ENCODE results near the gene RIMBP2. TPM values are rescaled to one million over a fixed set of nuclear protein-coding genes. Genes with fewer than 3 reads are reported as not detected.
"Not testable (repeated sequence)": the region's sequence is repeated elsewhere in the genome, so short reads cannot be mapped to it uniquely, and the experiment has no call there.

The RIMBP2 gene
- total and polyA plus RNA-seq, 7 experiments from 2014 or later: 0.05 TPM; not detected in 6

DNA sequence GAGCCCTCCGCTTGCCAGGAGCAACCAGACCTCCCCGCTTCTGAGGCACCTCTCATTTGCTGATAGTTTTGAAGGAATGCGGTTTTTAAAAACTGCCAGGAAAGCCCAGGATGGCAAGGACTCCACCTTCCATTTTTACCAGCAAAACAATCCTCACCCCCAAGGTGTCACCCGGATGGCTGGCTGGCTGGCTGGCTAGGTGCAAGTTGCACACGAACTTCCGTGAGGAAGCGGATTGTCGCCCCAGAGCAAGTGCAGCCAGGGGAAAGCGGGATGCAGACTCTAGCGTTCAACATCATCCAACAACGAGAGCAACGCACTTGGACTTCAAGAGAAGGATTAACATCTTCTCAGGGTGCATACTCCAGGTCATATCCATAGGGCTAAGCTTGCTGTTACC is 125.4 kb downstream of the RIMBP2 start:
- DNase-seq: no peak
- ATAC-seq: no peak
- H3K9me3 ChIP-seq (ENCODE audit: control insufficient read depth in 2 of 3, low read length in 3 of 3): no peaks in the 10 kb centered on the region
- H3K36me3 Mint-ChIP-seq: no peaks in the 10 kb centered on the region
- H3K27ac ChIP-seq (ENCODE audit: low read depth, low read length): no peak overlapping the region
- H3K27ac Mint-ChIP-seq: no peak overlapping the region
- H3K4me1 ChIP-seq (ENCODE audit: control insufficient read depth in 2 of 2, insufficient read depth in 2 of 2, low read length in 2 of 2): no peaks in the 10 kb centered on the region
- H3K4me3 Mint-ChIP-seq: no peak overlapping the region
- no peaks in the 10 kb centered on the region for H3K36me3 ChIP-seq (ENCODE audit: control insufficient read depth in 2 of 3, insufficient read depth in 3 of 3, low read length in 3 of 3)
- ChIA-PET POLR2A (no interaction called here), CTCF (no interaction called here)
- H3K27me3 Mint-ChIP-seq: peaks cover 0 to 32% (median 16%) of the 10 kb centered on the region in 5 donors
- intact Hi-C loops (cut with micrococcal nuclease): no loop called here
- H3K27me3 ChIP-seq (ENCODE audit: control insufficient read depth in 2 of 2, insufficient read depth in 2 of 2, low read length in 2 of 2): no peaks in the 10 kb centered on the region
- H3K9me3 Mint-ChIP-seq: peaks cover 0 to 18% (median 5%) of the 10 kb centered on the region in 11 donors
- H3K4me1 Mint-ChIP-seq: no peaks in the 10 kb centered on the region
- no peak overlapping the region for H3K4me3 ChIP-seq (ENCODE audit: low read length)

DNA sequence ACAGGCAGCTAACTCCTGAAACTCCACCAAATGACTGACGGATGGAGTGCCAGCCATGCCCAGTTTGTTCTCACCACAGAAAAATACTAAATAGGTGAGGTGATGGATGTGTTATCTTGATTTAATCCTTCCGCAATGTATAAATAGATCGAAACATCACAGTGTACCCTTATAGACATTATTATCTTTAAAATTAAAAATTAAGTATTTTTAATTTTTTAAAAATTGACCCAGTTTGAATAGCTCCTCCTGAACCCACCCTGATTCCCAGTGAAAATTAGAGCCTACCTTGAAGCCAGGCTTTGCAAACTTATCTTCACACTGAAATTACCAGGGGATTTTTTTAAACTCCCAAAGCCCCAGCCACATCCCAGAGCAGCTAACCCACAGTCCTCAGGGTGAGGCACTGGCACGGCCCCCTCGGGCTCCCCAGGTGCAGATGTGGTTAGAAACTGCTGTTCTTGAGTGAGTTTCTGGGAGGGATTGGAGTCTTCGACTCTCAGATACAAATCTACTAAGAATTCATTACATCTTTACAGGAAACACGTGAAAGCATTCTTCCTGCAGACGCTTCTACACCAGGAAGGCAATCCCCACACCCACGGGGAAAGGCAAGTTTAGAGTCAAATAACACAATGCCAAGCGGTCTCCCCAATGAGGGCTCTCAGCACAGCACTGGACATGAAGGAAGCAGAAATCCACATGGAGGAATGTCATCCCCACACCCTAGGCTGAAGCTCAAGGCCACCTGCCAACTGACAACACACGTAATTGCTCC is 126.4 kb downstream of the RIMBP2 start:
- Histone ChIP-seq H3K9me3 (ENCODE audit: control insufficient read depth in 2 of 3, low read length in 3 of 3) (no peaks in the 10 kb centered on the region), H3K4me3 (ENCODE audit: low read length) (no peak overlapping the region), H3K27me3 (ENCODE audit: control insufficient read depth in 2 of 2, insufficient read depth in 2 of 2, low read length in 2 of 2) (no peaks in the 10 kb centered on the region), H3K4me1 (ENCODE audit: control insufficient read depth in 2 of 2, insufficient read depth in 2 of 2, low read length in 2 of 2) (no peaks in the 10 kb centered on the region), H3K27ac (ENCODE audit: low read depth, low read length) (no peak overlapping the region), H3K36me3 (ENCODE audit: control insufficient read depth in 2 of 3, insufficient read depth in 3 of 3, low read length in 3 of 3) (no peaks in the 10 kb centered on the region)
- Mint-ChIP-seq H3K36me3 (no peaks in the 10 kb centered on the region), H3K4me3 (no peak overlapping the region), H3K9me3 (peaks cover 0 to 18% (median 5%) of the 10 kb centered on the region in 11 donors), H3K27ac (no peak overlapping the region), H3K4me1 (no peaks in the 10 kb centered on the region), H3K27me3 (peaks cover 0 to 33% (median 16%) of the 10 kb centered on the region in 5 donors)
- intact Hi-C loops (cut with micrococcal nuclease): no loop called here
- DNase-seq (no peak), ATAC-seq (no peak)
- ChIA-PET POLR2A (no interaction called here), CTCF (no interaction called here)

DNA sequence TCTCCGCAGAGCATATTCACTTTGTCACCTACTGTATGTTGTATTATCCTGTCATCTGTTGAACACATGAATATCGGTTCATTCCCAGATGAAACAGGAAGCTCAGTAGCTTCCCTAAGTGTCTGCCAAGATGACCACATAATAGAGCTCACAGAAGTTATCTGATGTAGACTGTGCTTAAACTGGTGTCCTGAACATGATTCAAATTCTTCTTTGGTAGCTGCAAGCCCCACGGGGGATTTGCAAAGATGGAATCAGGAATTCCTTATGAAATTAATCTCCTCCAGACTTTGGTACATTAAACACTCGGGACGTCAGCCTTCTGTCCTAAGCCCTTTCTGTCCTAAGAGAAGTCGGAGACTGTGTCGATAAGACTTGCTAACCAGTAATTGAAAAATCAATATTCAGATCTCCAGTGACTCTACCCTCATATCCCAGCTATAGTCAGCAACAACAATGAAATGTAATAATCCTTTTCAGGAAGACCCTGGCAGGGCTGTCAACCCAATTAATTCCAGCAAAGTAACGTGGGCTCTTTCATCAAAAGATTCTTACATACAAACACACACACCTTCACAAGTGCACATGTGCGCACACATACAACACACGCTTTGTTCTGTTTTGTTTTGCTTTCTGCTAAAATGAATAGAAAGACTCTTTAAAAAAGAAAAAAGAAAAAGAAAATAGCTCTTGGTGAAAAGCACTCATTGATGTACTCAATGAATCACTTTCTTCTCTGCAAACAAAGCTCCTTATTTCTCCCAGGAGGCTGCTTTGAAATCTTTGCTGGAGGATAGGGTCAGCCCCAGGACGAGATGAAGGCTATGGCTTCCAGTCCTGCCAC is 127.2 kb downstream of the RIMBP2 start:
- intact Hi-C loops (cut with micrococcal nuclease): no loop called here

DNA sequence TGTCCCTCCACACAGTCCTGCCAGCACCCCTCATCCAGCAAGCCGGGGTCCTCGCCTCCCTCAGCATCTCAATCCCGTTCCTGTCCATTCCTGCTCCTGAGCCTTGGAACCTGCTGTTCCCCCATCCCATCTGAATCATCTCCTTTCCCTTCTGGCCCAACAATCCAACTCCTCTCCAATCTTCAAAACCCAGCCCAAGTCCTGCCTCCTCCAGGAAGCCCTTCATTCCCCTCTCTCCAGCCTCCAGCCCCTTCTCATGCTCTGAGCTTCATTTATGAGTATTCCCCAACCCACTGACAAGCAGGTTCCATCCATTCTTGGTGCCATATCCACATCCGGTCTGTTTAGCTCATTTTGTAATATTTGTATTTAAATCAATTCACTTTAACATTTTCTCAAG is 128.1 kb downstream of the RIMBP2 start:
- ChIA-PET POLR2A (no interaction called here), CTCF (no interaction called here)
- Histone ChIP-seq H3K27ac (ENCODE audit: low read depth, low read length) (no peak overlapping the region), H3K27me3 (ENCODE audit: control insufficient read depth in 2 of 2, insufficient read depth in 2 of 2, low read length in 2 of 2) (no peaks in the 10 kb centered on the region), H3K36me3 (ENCODE audit: control insufficient read depth in 2 of 3, insufficient read depth in 3 of 3, low read length in 3 of 3) (no peaks in the 10 kb centered on the region), H3K9me3 (ENCODE audit: control insufficient read depth in 2 of 3, low read length in 3 of 3) (peaks cover 0 to 5% (median 0%) of the 10 kb centered on the region in 3 experiments), H3K4me1 (ENCODE audit: control insufficient read depth in 2 of 2, insufficient read depth in 2 of 2, low read length in 2 of 2) (no peaks in the 10 kb centered on the region), H3K4me3 (ENCODE audit: low read length) (no peak overlapping the region)
- no peaks in the 10 kb centered on the region for H3K4me1 Mint-ChIP-seq
- H3K27me3 Mint-ChIP-seq: peaks cover 0 to 27% (median 9%) of the 10 kb centered on the region in 5 donors
- intact Hi-C loops (cut with micrococcal nuclease): no loop called here
- ATAC-seq (no peak), DNase-seq (no peak)
- H3K4me3 Mint-ChIP-seq: no peak overlapping the region
- no peaks in the 10 kb centered on the region for H3K36me3 Mint-ChIP-seq
- H3K9me3 Mint-ChIP-seq: peaks cover 0 to 13% (median 5%) of the 10 kb centered on the region in 11 donors
- no peak overlapping the region for H3K27ac Mint-ChIP-seq

More for the DNA sequence above, 127.2 kb downstream of the RIMBP2 start:
- Mint-ChIP-seq H3K27ac (no peak overlapping the region), H3K27me3 (peaks cover 0 to 30% (median 16%) of the 10 kb centered on the region in 5 donors), H3K9me3 (peaks cover 0 to 13% (median 5%) of the 10 kb centered on the region in 11 donors), H3K4me3 (no peak overlapping the region), H3K4me1 (no peaks in the 10 kb centered on the region), H3K36me3 (no peaks in the 10 kb centered on the region)
- Histone ChIP-seq H3K9me3 (ENCODE audit: control insufficient read depth in 2 of 3, low read length in 3 of 3) (peaks cover 0 to 5% (median 0%) of the 10 kb centered on the region in 3 experiments), H3K36me3 (ENCODE audit: control insufficient read depth in 2 of 3, insufficient read depth in 3 of 3, low read length in 3 of 3) (no peaks in the 10 kb centered on the region), H3K27ac (ENCODE audit: low read depth, low read length) (no peak overlapping the region), H3K27me3 (ENCODE audit: control insufficient read depth in 2 of 2, insufficient read depth in 2 of 2, low read length in 2 of 2) (no peaks in the 10 kb centered on the region), H3K4me3 (ENCODE audit: low read length) (no peak overlapping the region), H3K4me1 (ENCODE audit: control insufficient read depth in 2 of 2, insufficient read depth in 2 of 2, low read length in 2 of 2) (no peaks in the 10 kb centered on the region)
- DNase-seq (no peak), ATAC-seq (no peak)
- CTCF ChIA-PET: no interaction called here
- POLR2A ChIA-PET: no interaction called here

DNA sequence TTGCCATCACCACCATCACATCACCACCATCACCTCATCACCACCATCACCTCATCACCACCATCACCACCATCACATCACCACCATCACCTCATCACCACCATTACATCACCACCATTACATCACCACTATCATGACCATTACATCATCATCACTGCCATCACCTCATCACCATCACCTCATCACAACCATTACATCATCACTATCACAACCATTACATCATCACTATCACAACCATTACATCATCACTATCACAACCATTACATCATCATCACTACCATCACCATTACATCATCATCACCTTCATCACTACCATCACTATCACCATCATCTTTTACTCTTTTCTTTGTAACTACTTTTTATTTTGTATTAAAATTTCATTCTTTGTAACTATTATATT is 131.6 kb downstream of the RIMBP2 start:
- H3K4me1 ChIP-seq (ENCODE audit: control insufficient read depth in 2 of 2, insufficient read depth in 2 of 2, low read length in 2 of 2); H3K36me3 ChIP-seq (ENCODE audit: control insufficient read depth in 2 of 3, insufficient read depth in 3 of 3, low read length in 3 of 3); H3K27ac ChIP-seq (ENCODE audit: low read depth, low read length); H3K4me3 ChIP-seq (ENCODE audit: low read length); H3K27ac Mint-ChIP-seq; H3K27me3 ChIP-seq (ENCODE audit: control insufficient read depth in 2 of 2, insufficient read depth in 2 of 2, low read length in 2 of 2); ATAC-seq; DNase-seq; H3K4me1 Mint-ChIP-seq; H3K36me3 Mint-ChIP-seq; intact Hi-C loops (cut with micrococcal nuclease); POLR2A ChIA-PET; H3K4me3 Mint-ChIP-seq; CTCF ChIA-PET; H3K9me3 ChIP-seq (ENCODE audit: control insufficient read depth in 2 of 3, low read length in 3 of 3): not testable (repeated sequence)
- Mint-ChIP-seq H3K9me3 (peaks cover 0 to 13% (median 7%) of the 10 kb centered on the region in 11 donors), H3K27me3 (peaks cover 0 to 30% (median 13%) of the 10 kb centered on the region in 5 donors)

GRCh38 chr12:130583800-130584199 is 132.3 kb downstream of the RIMBP2 start:
- H3K9me3 ChIP-seq (ENCODE audit: control insufficient read depth in 2 of 3, low read length in 3 of 3): peaks cover 0 to 5% (median 0%) of the 10 kb centered on the region in 3 experiments
- Mint-ChIP-seq H3K9me3 (peaks cover 0 to 13% (median 7%) of the 10 kb centered on the region in 11 donors), H3K27ac (no peak overlapping the region), H3K36me3 (peaks cover 0 to 4% (median 0%) of the 10 kb centered on the region in 5 donors), H3K4me3 (no peak overlapping the region), H3K27me3 (peaks cover 0 to 29% (median 8%) of the 10 kb centered on the region in 5 donors), H3K4me1 (no peaks in the 10 kb centered on the region)
- DNase-seq: no peak
- no peaks in the 10 kb centered on the region for H3K27me3 ChIP-seq (ENCODE audit: control insufficient read depth in 2 of 2, insufficient read depth in 2 of 2, low read length in 2 of 2)
- no peak for ATAC-seq
- no peaks in the 10 kb centered on the region for H3K4me1 ChIP-seq (ENCODE audit: control insufficient read depth in 2 of 2, insufficient read depth in 2 of 2, low read length in 2 of 2)
- no peaks in the 10 kb centered on the region for H3K36me3 ChIP-seq (ENCODE audit: control insufficient read depth in 2 of 3, insufficient read depth in 3 of 3, low read length in 3 of 3)
- H3K4me3 ChIP-seq (ENCODE audit: low read length): no peak overlapping the region
- intact Hi-C loops (cut with micrococcal nuclease): no loop called here
- ChIA-PET POLR2A (no interaction called here), CTCF (no interaction called here)
- H3K27ac ChIP-seq (ENCODE audit: low read depth, low read length): no peak overlapping the region

All from naive thymus-derived CD4-positive, alpha-beta T cell (primary cell).